Skin of body (tissue), 2 donors: ENCODE data around the gene SPANXN1. TPM values are rescaled to one million over a fixed set of nuclear protein-coding genes. Genes with fewer than 3 reads are reported as not detected.
"Not testable (repeated sequence)": the region's sequence is repeated elsewhere in the genome, so short reads cannot be mapped to it uniquely, and the experiment has no call there.

Experiments used
- DNase-seq: peaks from one replicate; lab custom pipeline; 2025; lab: John Stamatoyannopoulos, UW
- total RNA-seq: library from RNA; depleted of rRNA; stranded (reverse); fragments of >200 nt; gene quantifications from one replicate; pipeline ENCODE4 v1.2.3, GENCODE V29; 2014

SPANXN1 gene, protein sequence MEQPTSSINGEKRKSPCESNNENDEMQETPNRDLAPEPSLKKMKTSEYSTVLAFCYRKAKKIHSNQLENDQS
- not detected for total RNA-seq

DNA sequence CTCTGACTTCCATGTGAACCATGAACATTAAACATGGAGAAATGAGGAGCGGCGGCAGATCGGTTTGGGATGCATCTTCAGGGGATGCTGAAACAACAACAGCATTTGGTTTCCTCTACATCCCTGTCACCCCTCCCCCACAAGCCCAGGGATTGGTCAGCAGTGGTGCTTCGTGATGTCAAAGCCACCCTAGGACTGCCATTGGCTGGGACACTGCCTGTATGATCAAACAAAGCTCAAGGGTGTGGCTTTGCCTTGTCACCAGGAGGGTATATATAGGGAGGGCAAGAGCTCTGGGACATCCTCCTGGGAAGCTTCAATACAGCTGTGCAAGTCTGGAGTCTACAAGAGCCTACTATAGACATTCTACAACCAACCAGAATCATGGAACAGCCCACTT, at the start of gene SPANXN1:
TSS of gene SPANXN1 (plus strand) at position 301 of the 400 bp plus-strand sequence. CDS start at position 385, 84 bp downstream.
- not testable (repeated sequence) for DNase-seq

DNA sequence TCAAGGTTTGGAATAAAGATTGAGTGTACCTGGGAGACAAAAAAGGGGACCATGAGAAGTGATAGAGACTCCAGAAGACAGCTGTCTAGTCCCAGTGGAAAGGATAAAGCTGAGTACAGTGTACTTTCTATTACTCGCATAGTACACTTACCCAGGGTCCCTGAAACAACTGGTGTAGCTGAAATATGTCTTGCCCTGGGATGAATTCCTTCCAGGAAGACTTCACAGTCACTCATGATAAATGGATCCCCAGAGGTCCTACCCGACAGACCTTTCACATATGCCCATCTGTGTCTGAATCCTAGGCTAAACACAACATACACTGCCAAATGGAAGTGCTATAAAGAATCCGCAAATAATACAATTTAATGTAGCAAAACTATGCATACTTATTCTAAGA, 48.2 kb upstream of the SPANXN1 start:
- DNase-seq: no peak

DNA sequence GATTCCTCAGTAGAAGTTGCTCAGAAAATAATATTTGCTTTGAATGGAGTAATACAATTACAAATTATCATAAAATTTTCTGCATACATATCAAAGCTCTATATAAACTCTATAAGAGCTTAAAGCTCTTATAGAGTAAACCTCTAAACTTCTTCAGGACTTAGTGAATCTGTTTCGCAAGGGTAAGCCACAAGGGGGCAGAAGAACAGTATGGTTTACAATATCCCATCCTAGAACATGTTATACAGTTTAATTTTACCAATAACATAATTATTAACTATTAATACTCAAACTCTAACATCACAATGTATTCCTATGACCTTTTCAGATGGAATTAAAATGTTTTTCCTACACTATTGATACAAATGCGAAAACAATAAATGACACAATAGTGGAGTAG, 33.8 kb upstream of the SPANXN1 start:
- no peak for DNase-seq

DNA sequence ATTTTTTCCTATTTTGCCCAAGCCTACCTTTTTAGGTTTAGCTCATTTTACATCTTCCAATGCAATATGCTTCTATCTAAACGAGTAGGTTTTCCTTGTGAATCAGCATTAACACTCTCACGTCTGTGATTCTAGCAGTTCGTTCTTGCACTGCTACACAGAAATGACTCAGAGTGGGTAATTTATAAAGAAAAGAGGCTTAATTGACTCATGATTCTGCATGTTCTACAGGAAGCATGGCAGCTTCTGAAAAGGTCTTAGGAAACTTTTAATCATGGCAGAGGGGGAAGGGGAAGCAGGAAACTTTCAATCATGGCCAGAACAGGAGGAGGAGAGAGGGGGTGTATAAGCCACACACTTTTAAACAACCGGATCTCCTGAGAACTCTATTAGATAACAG, 44.9 kb downstream of the SPANXN1 start:
- DNase-seq: no peak
